ENCODE data around the gene TAS2R16.

TAS2R16 gene

GRCh38 chr7:122989041-122989440, 6.5 kb downstream of the TAS2R16 start:
- Histone ChIP-seq H3K36me3 (ENCODE audit: control insufficient read depth in 1 of 2, insufficient read depth in 2 of 2, low read length in 2 of 2) (no peaks in the 10 kb centered on the region), H3K18ac (ENCODE audit: low read length) (no peak overlapping the region), H3K27me3 (ENCODE audit: insufficient read depth, low read length) (no peaks in the 10 kb centered on the region), H3K79me2 (ENCODE audit: control insufficient read depth, insufficient read depth, low read length, poor library complexity) (no peaks in the 10 kb centered on the region), H3K23ac (ENCODE audit: low read length) (no peak overlapping the region), H2BK120ac (ENCODE audit: insufficient read depth, low read length, poor library complexity) (no peak overlapping the region), H4K8ac (ENCODE audit: low read depth, low read length) (no peak overlapping the region), H2AFZ (ENCODE audit: insufficient read depth, low read length, poor library complexity) (no peak overlapping the region), H2BK5ac (ENCODE audit: low read depth, low read length, poor library complexity) (no peak overlapping the region), H4K12ac (ENCODE audit: low read depth, low read length) (no peak overlapping the region), H2BK12ac (ENCODE audit: low read length) (no peak overlapping the region), H3K4me3 (ENCODE audit: low read depth, low read length) (peak overlapping the region; percentile 40), H3K79me1 (ENCODE audit: low read length) (no peaks in the 10 kb centered on the region), H3K27ac (ENCODE audit: low read depth, low read length) (no peak overlapping the region), H3K14ac (ENCODE audit: low read length) (no peak overlapping the region), H3K4me2 (ENCODE audit: low read length) (no peak overlapping the region), H3K9me3 (ENCODE audit: insufficient read depth, low read depth, low read length) (no peaks in the 10 kb centered on the region), H3K4me1 (ENCODE audit: control insufficient read depth in 1 of 2, insufficient read depth in 2 of 2, low read length in 2 of 2) (no peaks in the 10 kb centered on the region), H4K91ac (ENCODE audit: low read depth, low read length) (no peak overlapping the region), H2AK5ac (ENCODE audit: low read length) (no peak overlapping the region), H3K4ac (ENCODE audit: low read depth, low read length) (no peak overlapping the region), H3K9ac (ENCODE audit: low read length) (no peak overlapping the region)
- DNase-seq = no peak
- no CpG with 5 or more reads among the region's 6 CpGs for WGBS (ENCODE audit: extremely low coverage, insufficient coverage, insufficient read length)

- Histone ChIP-seq H3K23ac (ENCODE audit: low read length) (no peak overlapping the region), H3K4me3 (ENCODE audit: low read depth, low read length) (no peak overlapping the region), H3K4me1 (ENCODE audit: control insufficient read depth in 1 of 2, insufficient read depth in 2 of 2, low read length in 2 of 2) (no peaks in the 10 kb centered on the region), H2AK5ac (ENCODE audit: low read length) (no peak overlapping the region), H3K27ac (ENCODE audit: low read depth, low read length) (no peak overlapping the region), H3K27me3 (ENCODE audit: insufficient read depth, low read length) (no peaks in the 10 kb centered on the region), H2BK120ac (ENCODE audit: insufficient read depth, low read length, poor library complexity) (no peak overlapping the region), H4K8ac (ENCODE audit: low read depth, low read length) (no peak overlapping the region), H3K4ac (ENCODE audit: low read depth, low read length) (no peak overlapping the region), H3K9ac (ENCODE audit: low read length) (no peak overlapping the region), H2AFZ (ENCODE audit: insufficient read depth, low read length, poor library complexity) (no peak overlapping the region), H3K36me3 (ENCODE audit: control insufficient read depth in 1 of 2, insufficient read depth in 2 of 2, low read length in 2 of 2) (no peaks in the 10 kb centered on the region), H2BK12ac (ENCODE audit: low read length) (no peak overlapping the region), H4K91ac (ENCODE audit: low read depth, low read length) (no peak overlapping the region), H3K4me2 (ENCODE audit: low read length) (no peak overlapping the region), H4K12ac (ENCODE audit: low read depth, low read length) (no peak overlapping the region), H3K18ac (ENCODE audit: low read length) (no peak overlapping the region), H3K79me2 (ENCODE audit: control insufficient read depth, insufficient read depth, low read length, poor library complexity) (no peaks in the 10 kb centered on the region), H3K79me1 (ENCODE audit: low read length) (no peaks in the 10 kb centered on the region), H3K9me3 (ENCODE audit: insufficient read depth, low read depth, low read length) (no peaks in the 10 kb centered on the region), H3K14ac (ENCODE audit: low read length) (no peak overlapping the region), H2BK5ac (ENCODE audit: low read depth, low read length, poor library complexity) (no peak overlapping the region)
- no CpG with 5 or more reads among the region's 4 CpGs for WGBS (ENCODE audit: extremely low coverage, insufficient coverage, insufficient read length)
- no peak for DNase-seq
Observed at GRCh38 chr7:122988333-122988732, 7.2 kb downstream of the TAS2R16 start.

- Histone ChIP-seq H3K9me3 (ENCODE audit: insufficient read depth, low read depth, low read length) (no peaks in the 10 kb centered on the region), H2AFZ (ENCODE audit: insufficient read depth, low read length, poor library complexity) (no peak overlapping the region), H3K27me3 (ENCODE audit: insufficient read depth, low read length) (no peaks in the 10 kb centered on the region), H3K23ac (ENCODE audit: low read length) (no peak overlapping the region), H3K4me1 (ENCODE audit: control insufficient read depth in 1 of 2, insufficient read depth in 2 of 2, low read length in 2 of 2) (no peaks in the 10 kb centered on the region), H4K8ac (ENCODE audit: low read depth, low read length) (no peak overlapping the region), H2BK120ac (ENCODE audit: insufficient read depth, low read length, poor library complexity) (no peak overlapping the region), H2AK5ac (ENCODE audit: low read length) (no peak overlapping the region), H2BK12ac (ENCODE audit: low read length) (no peak overlapping the region), H3K79me1 (ENCODE audit: low read length) (no peaks in the 10 kb centered on the region), H3K9ac (ENCODE audit: low read length) (no peak overlapping the region), H3K14ac (ENCODE audit: low read length) (no peak overlapping the region), H4K91ac (ENCODE audit: low read depth, low read length) (no peak overlapping the region), H2BK5ac (ENCODE audit: low read depth, low read length, poor library complexity) (no peak overlapping the region), H4K12ac (ENCODE audit: low read depth, low read length) (no peak overlapping the region), H3K4ac (ENCODE audit: low read depth, low read length) (no peak overlapping the region), H3K4me3 (ENCODE audit: low read depth, low read length) (no peak overlapping the region), H3K79me2 (ENCODE audit: control insufficient read depth, insufficient read depth, low read length, poor library complexity) (no peaks in the 10 kb centered on the region), H3K4me2 (ENCODE audit: low read length) (no peak overlapping the region), H3K18ac (ENCODE audit: low read length) (no peak overlapping the region), H3K36me3 (ENCODE audit: control insufficient read depth in 1 of 2, insufficient read depth in 2 of 2, low read length in 2 of 2) (no peaks in the 10 kb centered on the region), H3K27ac (ENCODE audit: low read depth, low read length) (no peak overlapping the region)
- no peak for DNase-seq
- no CpG with 5 or more reads among the region's 2 CpGs for WGBS (ENCODE audit: extremely low coverage, insufficient coverage, insufficient read length)
Observed at GRCh38 chr7:122987463-122987862, 8.0 kb downstream of the TAS2R16 start.

GRCh38 chr7:122984021-122984420, 11.5 kb downstream of the TAS2R16 start:
- Histone ChIP-seq H3K4me3 (ENCODE audit: low read depth, low read length) (no peak overlapping the region), H3K23ac (ENCODE audit: low read length) (no peak overlapping the region), H3K27ac (ENCODE audit: low read depth, low read length) (no peak overlapping the region), H3K14ac (ENCODE audit: low read length) (no peak overlapping the region), H3K36me3 (ENCODE audit: control insufficient read depth in 1 of 2, insufficient read depth in 2 of 2, low read length in 2 of 2) (no peaks in the 10 kb centered on the region), H2BK12ac (ENCODE audit: low read length) (no peak overlapping the region), H3K27me3 (ENCODE audit: insufficient read depth, low read length) (no peaks in the 10 kb centered on the region), H3K79me1 (ENCODE audit: low read length) (no peaks in the 10 kb centered on the region), H4K91ac (ENCODE audit: low read depth, low read length) (no peak overlapping the region), H4K8ac (ENCODE audit: low read depth, low read length) (no peak overlapping the region), H3K4ac (ENCODE audit: low read depth, low read length) (no peak overlapping the region), H4K12ac (ENCODE audit: low read depth, low read length) (no peak overlapping the region), H3K18ac (ENCODE audit: low read length) (no peak overlapping the region), H2BK5ac (ENCODE audit: low read depth, low read length, poor library complexity) (no peak overlapping the region), H3K9me3 (ENCODE audit: insufficient read depth, low read depth, low read length) (no peaks in the 10 kb centered on the region), H3K9ac (ENCODE audit: low read length) (no peak overlapping the region), H3K4me2 (ENCODE audit: low read length) (no peak overlapping the region), H2AFZ (ENCODE audit: insufficient read depth, low read length, poor library complexity) (no peak overlapping the region), H3K4me1 (ENCODE audit: control insufficient read depth in 1 of 2, insufficient read depth in 2 of 2, low read length in 2 of 2) (no peaks in the 10 kb centered on the region), H3K79me2 (ENCODE audit: control insufficient read depth, insufficient read depth, low read length, poor library complexity) (no peaks in the 10 kb centered on the region), H2BK120ac (ENCODE audit: insufficient read depth, low read length, poor library complexity) (no peak overlapping the region), H2AK5ac (ENCODE audit: low read length) (no peak overlapping the region)
- WGBS (ENCODE audit: extremely low coverage, insufficient coverage, insufficient read length) = no CpG with 5 or more reads among the region's 2 CpGs
- DNase-seq = no peak

Data from trophoblast cell (in vitro differentiated cells and primary cell).